ENCODE results near the gene CWC27.

GRCh38 chr5:64861281-64861680 lies 92.6 kb downstream of the CWC27 start:
- no peak for TF ChIP-seq POLR2A (IDR thresholded peaks at IDR 0.05; ENCODE audit: low read depth, low read length)
- TF ChIP-seq POLR2AphosphoS5 (IDR thresholded peaks at IDR 0.05; ENCODE audit: low read depth, low read length) = no peak
- TF ChIP-seq TAF1 (IDR thresholded peaks at IDR 0.05; ENCODE audit: low read depth, low read length) = no peak
- no peak for TF ChIP-seq SPI1 (IDR thresholded peaks at IDR 0.05; ENCODE audit: low read depth, low read length)
